Activated CD8-positive, alpha-beta memory T cell treated with anti-CD3 and anti-CD28 coated beads for 1 hour (primary cell): Measurements from ENCODE around the gene AHRR.
"Not testable (repeated sequence)": the region's sequence is repeated elsewhere in the genome, so short reads cannot be mapped to it uniquely, and the experiment has no call there.

Experiments used
- DNase-seq, 2 donors: peaks; one replicate each; pipeline ENCODE4 v3.0.0-alpha.2; 2020; ENCODE audit warnings: low read depth in 1 of 2; ENCODE audit errors: extremely low read depth in 1 of 2

AHRR gene

DNA sequence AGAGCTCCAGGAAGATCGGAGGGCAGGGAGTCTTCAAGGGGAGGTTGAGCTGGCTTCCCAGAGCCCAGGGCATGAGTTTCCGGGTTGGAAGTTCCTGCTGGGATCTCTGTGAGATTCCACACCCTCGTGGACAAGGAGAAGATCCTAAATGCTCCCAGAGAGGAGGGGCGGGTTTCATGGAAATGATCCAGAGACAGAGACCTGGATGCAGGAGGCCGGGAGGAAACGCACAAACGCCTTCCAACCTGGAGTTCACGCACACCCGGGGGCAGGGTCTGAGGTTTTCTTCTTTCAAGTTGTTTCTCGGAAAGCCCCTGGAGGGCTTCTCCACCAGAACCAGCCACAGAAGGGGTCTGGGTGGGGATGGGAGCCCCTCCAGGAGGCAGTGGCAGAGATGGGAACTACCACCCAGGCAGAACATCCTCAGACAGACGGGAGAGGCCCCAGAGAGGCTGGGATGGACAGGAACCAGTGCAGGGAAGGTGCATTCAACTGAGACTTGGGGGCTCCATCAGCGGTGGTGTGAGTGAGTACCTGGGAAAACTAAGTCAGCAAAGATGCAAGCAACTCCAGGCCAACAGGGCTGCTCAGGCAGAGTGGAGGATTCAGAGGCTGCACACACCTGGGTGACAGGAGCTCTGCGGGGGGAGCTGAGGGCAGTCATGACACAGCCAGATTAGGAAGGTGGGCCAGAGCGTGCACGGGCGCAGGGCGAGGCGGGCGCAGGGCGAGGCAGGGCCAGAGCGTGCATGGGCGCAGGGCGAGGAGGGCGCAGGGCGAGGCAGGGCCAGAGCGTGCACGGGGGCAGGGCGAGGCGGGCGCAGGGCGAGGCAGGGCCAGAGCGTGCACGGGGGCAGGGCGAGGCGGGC lies 69.3 kb downstream of the AHRR start:
- DNase-seq: no peak

DNA sequence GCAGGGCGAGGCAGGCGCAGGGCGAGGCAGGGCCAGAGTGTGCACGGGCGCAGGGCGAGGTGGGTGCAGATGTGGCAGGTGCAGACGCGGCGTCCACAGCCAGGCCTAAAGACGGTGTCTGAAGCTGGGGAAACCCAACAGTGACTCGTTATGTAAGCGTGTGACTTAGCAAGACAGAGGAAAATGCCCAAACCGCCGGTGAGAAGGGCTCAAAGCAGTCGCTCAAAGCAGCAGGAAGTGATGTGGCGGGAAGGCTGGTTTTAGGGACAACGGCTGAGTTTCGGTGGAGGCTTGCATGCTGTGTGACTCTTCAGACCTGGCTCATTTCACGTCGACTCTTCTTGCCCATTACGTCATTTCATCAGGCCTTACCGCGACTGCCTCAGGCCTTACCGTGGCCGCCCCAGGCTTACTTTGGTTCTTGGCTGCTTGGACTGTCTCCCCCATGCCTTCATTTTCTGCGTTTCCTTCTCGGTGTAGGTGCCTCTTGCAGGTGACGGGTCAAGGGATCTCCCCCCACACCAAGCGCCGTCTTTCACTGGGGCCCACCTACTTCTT lies 71.0 kb downstream of the AHRR start:
- peak; percentile 33 to 42 for DNase-seq

DNA sequence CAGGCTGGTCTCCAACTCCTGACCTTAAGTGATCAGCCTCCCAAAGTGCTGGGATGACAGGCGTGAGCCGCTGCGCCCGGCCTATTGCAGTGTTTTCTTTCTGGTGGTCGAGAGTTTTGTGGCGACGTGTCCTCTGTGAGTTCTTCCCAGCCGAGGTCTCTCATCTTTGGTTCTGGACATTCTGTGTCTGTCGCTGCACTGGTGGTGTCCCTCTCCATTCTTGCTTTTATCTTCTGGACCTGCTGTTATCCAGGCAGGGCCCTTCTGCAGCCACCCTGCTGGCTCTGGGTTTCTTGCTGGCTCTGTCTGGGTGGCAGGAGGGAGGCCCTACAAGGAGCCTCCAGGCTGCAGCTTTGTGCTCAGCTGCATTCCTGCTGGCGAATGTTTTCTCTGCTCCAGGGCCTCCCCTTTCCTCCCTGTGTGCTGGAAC lies 72.3 kb downstream of the AHRR start:
- DNase-seq: no peak

DNA sequence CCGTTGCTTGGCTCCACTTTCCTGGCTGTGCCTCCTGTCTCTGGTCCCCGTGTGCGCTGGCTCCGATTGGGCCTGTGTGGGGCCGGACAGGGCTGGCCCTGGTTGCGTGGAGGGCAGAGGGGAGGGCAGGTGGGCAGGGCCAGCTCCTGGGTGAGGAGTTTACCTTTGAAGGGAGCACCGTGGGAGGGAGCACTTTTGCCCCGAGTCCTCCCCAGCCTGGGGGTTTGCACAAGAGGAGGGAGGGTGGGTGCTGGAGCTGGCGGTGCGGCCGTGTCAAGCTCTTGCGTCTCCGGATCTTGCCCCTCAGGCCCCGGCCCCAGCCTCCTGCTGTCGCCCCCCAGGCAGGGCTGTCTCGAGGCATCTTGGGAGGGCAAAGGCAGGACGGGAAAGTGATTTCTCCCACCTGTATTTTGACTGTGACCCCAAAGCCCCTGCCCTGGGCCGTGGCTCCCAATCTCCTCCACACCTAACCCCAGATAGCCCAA lies 73.2 kb downstream of the AHRR start:
- DNase-seq: no peak

DNA sequence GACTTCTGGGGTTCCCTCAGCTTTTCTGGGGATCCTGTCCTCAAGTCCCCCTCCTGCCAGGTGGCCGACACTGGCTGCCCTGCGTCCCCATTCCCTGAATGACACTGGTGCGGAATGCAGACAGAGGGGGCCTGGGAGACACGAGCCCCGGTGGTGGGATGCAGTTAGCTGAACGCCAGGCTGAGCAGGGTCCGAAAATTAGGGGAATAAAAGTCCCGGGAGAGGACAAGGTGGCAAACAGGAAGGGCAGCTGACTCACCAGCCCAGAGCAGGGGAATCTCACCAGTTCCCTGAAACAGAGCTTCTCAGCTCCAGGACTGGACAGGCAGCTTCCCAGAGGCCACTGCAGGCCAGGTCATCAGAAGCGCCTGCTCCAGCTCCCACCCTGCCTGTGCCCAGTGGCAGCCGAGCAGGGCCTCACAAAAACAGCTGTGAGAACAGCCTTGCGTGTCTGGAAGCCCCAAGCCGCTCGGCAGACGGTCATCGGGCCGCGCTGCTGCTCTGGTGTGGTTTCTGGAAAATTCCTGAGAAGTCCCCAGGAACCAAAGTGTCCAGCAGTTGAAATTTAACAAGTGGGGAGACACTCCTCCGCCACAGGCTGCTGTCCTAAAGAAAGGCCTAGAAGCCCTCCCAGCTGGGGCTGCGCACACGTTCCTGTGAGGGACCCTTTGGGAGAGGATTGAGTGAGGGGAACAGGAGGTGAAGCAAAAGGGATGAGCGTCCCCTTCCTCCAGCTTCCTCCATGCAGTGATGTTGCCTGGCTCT lies 73.8 kb downstream of the AHRR start:
- DNase-seq: no peak

DNA sequence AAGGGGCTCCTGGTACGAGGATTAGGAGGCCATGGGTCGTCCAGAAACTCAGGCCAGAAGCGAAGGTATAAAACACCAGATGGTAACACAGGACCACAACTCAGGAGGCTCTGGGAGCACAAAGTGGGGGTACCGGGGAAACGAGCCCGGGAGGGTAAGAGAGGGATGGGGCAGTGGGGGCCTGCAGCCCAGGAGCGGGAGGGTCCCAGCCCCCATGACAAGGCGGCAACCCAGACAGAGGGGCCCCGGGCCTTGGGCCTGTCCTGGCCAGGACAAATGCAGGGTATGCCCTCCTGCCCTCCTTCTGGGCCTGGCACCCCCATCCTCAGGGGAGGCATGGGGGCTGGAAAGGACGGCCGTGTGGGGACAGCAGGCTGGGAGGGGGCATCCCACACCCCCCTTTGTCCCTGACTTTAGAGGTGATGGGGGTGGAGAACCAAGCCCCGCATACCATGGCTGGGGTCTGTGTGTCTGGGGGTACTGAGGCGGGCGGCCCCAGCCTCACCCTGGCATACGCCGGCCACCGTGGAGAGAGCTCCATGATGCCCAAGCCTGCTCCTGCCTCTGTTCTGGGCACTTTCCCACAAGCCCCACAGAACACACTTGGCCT lies 74.5 kb downstream of the AHRR start:
- no peak for DNase-seq

DNA sequence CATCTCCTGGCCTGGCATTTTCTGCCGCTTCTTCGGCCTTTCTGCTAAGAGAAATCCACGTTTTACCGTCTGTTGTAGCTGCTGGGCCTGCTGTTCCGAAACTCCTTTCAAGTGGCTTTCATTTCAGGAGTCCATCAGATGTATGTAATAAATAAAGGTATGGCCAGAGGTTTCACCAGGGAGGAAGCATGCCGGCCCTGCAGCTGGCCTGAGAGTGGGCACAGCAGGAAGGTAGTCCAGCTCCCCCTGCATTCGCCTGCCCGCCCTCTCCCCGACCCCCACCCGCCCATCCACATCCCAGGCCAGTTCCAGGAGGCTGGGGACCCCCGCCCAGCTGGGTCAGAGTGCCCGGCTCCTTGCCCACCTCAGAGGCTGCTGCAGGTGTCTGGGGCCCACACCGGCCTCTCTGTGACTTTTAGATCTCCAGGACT lies 75.0 kb downstream of the AHRR start:
- DNase-seq: no peak

DNA sequence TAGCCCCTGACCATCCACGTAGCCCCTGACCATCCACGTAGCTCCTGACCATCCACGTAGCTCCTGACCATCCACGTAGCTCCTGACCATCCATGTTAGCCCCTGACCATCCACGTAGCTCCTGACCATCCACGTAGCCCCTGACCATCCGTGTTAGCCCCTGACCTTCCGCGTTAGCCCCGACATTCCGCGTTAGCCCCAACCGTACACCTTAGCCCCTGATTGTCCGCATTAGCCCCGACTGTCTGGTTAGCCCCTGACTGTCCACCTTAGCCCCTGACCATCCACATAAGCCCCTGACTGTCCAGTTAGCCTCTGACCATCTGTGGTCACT lies 76.6 kb downstream of the AHRR start:
- not testable (repeated sequence) for DNase-seq

DNA sequence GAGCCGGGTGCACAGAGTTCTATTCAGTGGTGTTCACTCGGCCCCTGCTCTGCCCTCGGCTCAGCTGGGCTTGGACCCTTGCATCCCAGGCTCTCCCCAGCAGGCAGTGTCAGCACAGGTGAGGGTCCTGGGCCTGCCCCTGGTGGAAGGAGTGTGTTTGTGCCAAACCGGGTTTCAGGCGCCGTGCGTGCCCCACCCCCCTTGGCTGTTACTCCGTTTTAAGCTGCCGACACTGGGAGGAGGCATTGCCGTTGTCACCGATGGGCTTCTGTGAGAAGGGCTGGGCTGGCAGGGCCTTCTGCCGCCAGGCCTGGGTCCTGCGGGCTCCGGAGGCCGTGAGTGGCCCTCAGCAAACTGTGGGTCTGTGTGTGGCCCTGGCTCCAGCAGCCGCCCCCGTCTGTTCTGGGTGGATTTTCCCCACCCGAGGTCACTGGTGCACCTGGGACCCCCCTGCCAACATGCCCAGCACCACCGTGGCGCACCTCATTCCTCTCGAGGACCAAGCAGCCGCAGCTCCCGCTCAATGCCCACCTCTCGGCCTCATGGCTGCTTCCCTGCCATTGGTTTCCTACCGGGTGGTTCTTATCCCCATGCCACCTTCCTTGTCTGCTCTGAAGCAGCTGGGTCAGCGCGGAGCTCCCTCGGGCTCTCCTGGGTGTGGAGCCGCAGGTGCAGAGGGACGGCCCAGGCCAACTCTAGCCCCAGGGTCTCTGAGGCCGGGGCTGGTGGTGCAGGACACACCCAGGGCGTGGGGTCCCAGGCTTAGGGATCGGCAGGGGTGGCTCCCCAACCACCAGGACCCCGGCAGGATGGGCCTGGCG lies 77.2 kb downstream of the AHRR start:
- no peak for DNase-seq

DNA sequence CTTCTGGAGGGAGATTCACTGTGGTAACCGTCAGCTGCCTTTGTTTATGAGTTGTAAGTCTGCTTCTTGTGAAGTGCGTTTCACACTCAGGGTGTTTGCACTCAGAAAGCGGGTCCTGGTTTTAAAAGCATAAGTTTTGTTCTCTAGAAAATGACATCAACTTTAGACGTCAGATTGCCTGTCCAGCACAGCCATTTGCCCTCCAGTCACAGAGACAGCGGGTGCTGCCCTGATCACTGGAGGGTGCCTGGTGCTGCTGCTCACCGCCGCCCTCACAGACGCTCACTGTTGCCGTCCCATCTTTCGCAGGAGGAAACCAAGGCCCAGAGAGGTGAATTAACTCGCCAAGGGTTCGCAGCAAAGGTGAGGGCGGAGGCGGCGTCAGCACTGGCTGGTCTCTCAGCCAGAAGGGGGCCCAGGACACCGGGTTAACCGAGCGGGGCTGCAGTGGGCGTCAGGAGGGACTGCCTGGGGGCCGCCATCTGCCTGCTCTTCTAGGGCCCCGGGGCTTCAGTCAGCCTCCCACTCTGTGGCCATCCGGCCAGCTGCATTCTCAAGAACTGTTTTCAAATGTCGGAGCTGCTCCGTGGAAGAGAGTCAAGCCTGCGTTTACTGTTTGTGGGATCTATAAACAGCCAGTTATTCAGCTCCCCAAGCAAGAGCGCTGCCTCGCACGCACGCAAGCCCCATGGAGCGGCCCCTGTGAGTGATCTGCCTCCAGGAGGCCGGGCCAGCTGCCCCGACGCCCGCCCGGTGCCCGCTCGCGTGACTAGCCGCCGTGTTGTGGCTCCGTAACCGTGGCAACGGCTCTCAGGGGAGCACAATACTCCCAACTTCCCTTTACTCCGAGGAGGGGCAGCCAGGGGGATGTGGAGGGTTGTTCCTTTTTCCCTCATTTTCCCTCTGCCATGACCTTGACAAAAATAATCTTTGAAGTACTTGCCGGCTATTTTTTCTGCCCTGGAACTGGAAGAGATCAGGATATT lies 78.1 kb downstream of the AHRR start:
- DNase-seq: no peak

DNA sequence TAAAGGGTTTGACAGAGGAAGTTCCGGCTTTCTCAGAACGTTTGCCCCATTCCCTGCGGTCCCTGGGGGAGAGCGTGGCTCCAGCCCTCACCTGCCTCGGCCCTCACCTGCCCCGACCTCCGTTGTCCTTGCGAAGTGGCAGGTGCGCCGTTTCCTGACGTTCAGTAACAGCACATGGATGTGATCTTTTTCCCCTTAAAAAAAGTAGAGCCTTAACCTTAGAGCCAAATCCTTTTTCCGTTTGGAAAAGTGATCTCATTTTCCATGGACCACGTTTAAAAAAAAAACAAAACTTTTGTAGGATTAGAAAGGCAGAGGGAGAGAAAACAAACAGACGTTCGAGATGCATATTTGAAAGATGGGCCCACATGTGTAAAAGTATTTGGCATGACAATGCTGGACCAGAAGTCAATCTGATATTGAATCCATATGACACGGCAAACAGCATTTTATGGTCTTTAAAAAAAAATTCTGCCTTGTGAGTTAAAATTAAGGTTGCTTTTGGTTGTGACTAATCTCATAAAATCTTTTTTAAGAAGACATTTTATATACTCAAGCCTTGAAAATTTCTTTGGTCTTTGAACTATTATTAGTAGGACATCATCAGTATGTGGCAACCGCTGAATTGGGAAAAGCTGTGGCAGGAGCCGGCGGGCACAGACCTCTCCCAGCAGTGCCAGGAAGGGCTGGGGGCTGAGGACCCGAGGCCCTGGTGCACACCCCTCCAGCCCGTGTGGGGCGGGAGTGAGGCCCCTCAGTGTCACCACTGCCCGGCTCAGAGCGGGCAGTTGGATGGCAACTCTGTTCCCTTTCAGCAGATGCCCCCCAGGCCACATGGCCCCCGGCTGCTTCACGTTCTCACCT lies 79.0 kb downstream of the AHRR start:
- no peak for DNase-seq

DNA sequence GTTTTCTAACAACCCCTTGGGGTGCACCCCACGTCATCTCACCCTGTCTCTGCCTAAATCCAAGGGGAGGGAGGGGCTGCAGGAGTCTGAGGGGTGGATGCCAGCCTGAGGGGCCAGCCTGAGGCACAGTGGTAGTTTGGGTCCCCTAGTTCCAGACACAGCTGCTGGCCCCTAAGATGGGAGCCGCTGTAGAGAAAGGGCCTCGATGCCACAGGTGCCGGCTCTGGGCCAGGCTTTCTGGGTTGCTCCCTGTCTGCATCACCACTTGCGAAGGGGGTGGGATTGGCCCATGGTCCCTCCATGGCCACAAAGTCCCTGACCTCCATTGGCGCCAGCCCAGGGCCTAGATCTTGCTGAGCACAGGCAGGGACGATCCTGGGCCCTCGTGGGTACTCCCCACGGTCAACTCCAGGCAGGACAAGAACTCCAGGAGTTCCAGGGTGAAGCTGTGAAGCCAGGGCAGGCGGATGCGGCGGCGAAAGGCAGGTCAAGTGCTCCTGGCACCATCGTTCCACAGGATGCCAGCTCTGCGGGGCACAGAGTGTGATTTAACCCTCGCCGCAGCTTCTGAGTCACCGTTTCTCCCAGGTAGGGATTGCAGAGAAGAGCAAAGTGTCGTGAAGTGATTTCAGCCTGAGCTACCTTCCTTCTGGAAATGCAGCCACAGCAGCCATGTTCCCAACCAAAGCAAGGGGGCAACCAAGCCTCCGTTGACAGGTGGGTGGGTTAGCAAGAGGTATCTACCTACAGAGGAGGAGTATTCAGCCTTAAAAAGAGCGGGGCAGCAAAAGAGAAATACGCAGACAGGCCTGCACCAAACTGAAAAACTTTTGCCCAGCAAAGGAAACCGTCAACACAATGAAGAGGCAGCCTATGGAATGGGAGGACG lies 79.9 kb downstream of the AHRR start:
- DNase-seq: no peak

DNA sequence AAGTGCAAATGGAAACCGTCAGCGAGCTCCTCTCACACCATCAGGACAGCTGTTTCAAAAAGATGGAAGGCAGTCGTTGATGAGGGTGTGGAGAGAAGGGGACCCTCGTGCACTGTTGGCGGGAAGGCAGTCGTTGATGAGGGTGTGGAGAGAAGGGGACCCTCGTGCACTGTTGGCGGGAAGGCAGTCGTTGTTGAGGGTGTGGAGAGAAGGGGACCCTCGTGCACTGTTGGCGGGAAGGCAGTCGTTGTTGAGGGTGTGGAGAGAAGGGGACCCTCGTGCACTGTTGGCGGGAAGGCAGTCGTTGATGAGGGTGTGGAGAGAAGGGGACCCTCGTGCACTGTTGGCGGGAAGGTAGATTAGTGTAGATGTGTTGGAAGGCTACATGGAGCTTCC lies 80.7 kb downstream of the AHRR start:
- not testable (repeated sequence) for DNase-seq

DNA sequence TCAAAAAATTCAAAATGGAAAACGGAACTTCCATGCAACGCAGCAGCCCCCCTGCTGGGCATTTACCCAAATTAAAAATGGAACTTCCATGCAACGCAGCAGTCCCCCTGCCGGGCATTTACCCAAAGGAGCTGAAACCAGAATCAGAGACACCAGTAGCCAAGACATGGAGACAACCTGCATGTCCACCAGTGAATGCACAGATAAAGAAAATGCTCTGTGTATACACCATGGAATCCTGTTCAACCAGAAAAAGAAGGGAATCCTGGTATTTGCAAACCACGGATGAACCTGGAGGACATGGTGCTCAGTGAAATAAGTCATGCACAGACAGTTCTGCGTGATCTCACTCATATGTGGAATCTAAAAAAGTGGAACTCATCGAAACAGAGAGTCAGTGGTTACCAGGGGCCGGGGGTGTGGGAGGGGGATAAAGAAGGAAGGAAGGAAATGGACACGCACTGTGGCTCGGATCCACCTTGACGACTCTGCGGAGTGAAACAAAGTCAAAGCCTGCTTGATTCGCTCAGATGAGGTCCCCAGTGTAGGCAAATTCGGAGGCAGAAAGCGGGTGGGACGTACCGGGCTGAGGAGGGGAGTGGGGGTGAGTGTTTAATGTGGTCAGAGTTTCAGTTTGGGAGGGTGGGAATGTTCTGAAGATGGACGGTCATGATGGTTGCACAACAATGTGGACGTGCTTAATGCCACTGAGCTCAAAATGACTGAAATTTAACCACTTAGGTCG lies 81.3 kb downstream of the AHRR start:
- no peak for DNase-seq

DNA sequence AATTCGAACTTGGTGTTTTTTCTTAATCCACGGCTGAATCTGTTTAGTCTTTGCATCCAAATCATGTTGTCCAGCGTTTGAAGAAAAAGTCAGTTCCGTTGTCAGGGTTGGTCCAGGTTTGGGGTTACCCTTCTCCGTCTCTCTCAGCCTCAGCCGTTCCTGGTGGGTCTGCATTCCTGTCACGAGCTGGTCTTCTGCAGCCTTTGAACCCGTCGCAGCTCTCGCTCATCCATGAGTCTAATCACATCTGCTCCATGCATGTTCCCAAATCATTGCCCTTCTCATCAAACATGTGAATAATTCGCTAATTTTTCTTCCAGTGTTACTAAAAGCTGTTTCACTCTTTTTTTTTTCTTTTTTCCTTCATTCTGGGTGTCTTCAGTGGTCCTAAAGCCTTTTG lies 82.5 kb downstream of the AHRR start:
- no peak for DNase-seq

DNA sequence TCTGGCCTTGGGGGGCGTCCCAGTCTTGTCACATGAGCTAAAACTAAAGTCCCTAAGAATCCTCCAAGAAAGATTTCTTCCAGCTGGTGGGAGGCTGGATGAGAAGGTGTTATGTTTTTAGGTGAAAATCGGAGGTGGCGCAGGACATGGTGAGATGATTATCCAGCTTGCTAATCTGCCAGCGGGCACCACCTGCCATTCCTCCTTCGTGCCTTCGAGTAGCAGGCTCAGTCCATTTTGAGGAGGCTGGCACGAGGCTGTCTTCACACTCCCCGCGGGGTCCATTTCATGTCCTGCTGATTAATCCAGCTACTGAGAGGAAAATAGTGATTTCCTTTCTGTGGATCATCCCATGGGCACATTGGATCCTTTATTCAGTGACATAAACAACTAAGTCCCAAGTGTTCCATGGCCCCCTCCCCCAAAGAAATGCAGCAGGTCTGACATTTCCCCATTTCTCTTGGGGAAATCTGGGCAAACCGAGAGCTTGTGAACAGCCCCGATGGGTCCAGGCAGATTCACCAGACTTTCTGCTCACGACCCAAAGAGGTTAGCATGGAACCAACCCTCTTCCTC lies 83.2 kb downstream of the AHRR start:
- no peak for DNase-seq
